ENCODE results near the gene KRT7. TPM values are rescaled to one million over a fixed set of nuclear protein-coding genes. Genes with fewer than 3 reads are reported as not detected.

Gene KRT7
- total and polyA plus RNA-seq, 7 experiments from 2014 or later = 36.1 TPM; not detected in 6

DNA sequence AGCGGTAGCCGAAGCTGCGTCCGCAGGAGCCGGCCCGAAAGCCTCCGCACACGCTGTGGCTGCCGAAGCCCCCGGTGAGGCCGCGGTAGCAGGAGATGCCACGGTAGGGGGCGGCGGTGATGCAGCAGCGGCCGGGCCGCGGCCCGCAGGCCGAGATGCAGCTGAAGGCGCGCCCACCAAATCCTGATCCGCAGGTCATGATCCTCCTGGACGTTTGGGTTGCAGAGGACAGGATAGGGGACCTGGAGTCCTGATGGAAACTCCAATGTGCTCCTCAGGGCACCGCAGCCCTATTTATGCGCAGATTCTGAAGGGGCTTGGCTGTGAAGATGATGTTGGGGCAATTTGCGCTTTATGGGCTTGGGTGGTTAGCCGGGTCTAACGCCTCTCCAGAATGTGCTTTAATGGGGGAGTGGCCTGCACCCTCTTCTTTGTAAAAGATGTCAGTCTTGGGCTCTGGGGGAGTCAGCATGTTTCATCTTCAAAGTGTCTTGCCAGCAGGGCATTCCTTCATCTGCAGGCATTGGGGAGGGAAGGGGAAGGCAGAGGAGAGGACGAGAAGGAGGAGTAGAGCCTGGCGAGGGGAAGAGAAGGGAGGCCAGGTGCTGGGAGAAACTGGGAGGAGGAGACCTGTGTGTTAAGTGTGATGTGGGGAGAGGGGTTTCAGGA is 58.4 kb downstream of the KRT7 start, which contains the start of gene KRT81:
Gene KRT81, minus strand, starts transcription at position 268 of the 669 bp plus-strand sequence. Its CDS starts 69 bp downstream, at position 199.
- no peaks in the 10 kb centered on the region for H3K9me3 ChIP-seq (ENCODE audit: control insufficient read depth in 2 of 3, low read length in 3 of 3)
- H3K4me1 ChIP-seq (ENCODE audit: control insufficient read depth in 2 of 2, insufficient read depth in 2 of 2, low read length in 2 of 2) = no peaks in the 10 kb centered on the region
- H3K27ac ChIP-seq (ENCODE audit: low read depth, low read length) = no peak within 1 kb of the TSS
- POLR2A ChIA-PET = no interaction called here
- no peaks in the 10 kb centered on the region for H3K36me3 ChIP-seq (ENCODE audit: control insufficient read depth in 2 of 3, insufficient read depth in 3 of 3, low read length in 3 of 3)
- DNase-seq = no peak
- H3K27me3 Mint-ChIP-seq = peaks cover 0 to 39% (median 11%) of the 10 kb centered on the region in 5 donors
- peaks cover 0 to 19% (median 4%) of the 10 kb centered on the region in 7 donors for H3K4me1 Mint-ChIP-seq
- CTCF ChIA-PET = no interaction called here
- H3K4me3 Mint-ChIP-seq = no peak within 1 kb of the TSS
- no peaks in the 10 kb centered on the region for H3K36me3 Mint-ChIP-seq
- no peaks in the 10 kb centered on the region for H3K27me3 ChIP-seq (ENCODE audit: control insufficient read depth in 2 of 2, insufficient read depth in 2 of 2, low read length in 2 of 2)
- intact Hi-C loops (cut with micrococcal nuclease) = no loop called here
- no peak within 1 kb of the TSS for H3K4me3 ChIP-seq (ENCODE audit: low read length)
- ATAC-seq = no peak
- no peak within 1 kb of the TSS for H3K27ac Mint-ChIP-seq
- H3K9me3 Mint-ChIP-seq = no peaks in the 10 kb centered on the region

DNA sequence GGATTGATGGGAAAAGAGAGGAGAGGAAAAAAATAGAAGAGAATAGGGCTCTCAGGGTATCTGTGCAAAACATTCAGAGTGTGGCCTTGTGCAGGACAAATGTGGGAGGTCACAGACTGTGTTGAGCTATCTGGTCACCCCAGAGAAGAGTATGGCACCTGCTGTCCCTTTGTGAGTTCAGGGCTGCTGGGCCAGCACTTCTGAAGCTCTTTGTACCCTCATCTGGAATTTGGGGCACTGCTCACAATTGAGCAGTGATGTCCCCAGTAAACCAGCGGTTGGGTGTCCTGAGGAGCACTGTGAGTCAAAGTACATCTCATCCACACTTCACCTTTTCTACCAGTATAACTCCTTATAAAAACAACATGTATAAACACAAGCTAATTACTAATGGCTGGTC is 60.9 kb downstream of the KRT7 start:
- H3K36me3 ChIP-seq (ENCODE audit: control insufficient read depth in 2 of 3, insufficient read depth in 3 of 3, low read length in 3 of 3) = no peaks in the 10 kb centered on the region
- H3K4me1 ChIP-seq (ENCODE audit: control insufficient read depth in 2 of 2, insufficient read depth in 2 of 2, low read length in 2 of 2) = no peaks in the 10 kb centered on the region
- Mint-ChIP-seq H3K4me3 (no peak overlapping the region), H3K9me3 (no peaks in the 10 kb centered on the region), H3K36me3 (no peaks in the 10 kb centered on the region), H3K4me1 (peaks cover 0 to 8% (median 0%) of the 10 kb centered on the region in 7 donors), H3K27me3 (peaks cover 0 to 53% (median 16%) of the 10 kb centered on the region in 5 donors), H3K27ac (no peak overlapping the region)
- no peak for ATAC-seq
- ChIA-PET POLR2A (no interaction called here), CTCF (no interaction called here)
- no peak overlapping the region for H3K4me3 ChIP-seq (ENCODE audit: low read length)
- no peak overlapping the region for H3K27ac ChIP-seq (ENCODE audit: low read depth, low read length)
- intact Hi-C loops (cut with micrococcal nuclease) = no loop called here
- H3K27me3 ChIP-seq (ENCODE audit: control insufficient read depth in 2 of 2, insufficient read depth in 2 of 2, low read length in 2 of 2) = no peaks in the 10 kb centered on the region
- no peak for DNase-seq
- H3K9me3 ChIP-seq (ENCODE audit: control insufficient read depth in 2 of 3, low read length in 3 of 3) = no peaks in the 10 kb centered on the region

GRCh38 chr12:52294803-52295202 is 61.8 kb downstream of the KRT7 start:
- no peak overlapping the region for H3K27ac Mint-ChIP-seq
- H3K9me3 Mint-ChIP-seq = no peaks in the 10 kb centered on the region
- intact Hi-C loops (cut with micrococcal nuclease) = no loop called here
- H3K4me3 Mint-ChIP-seq = no peak overlapping the region
- H3K27me3 ChIP-seq (ENCODE audit: control insufficient read depth in 2 of 2, insufficient read depth in 2 of 2, low read length in 2 of 2) = no peaks in the 10 kb centered on the region
- CTCF ChIA-PET = interaction anchor here (0.7 kb wide), 1 partner anchor 475 kb away, joined by 3 read pairs; no protein-coding TSS in a partner anchor
- DNase-seq (no peak), ATAC-seq (no peak)
- no peak overlapping the region for H3K27ac ChIP-seq (ENCODE audit: low read depth, low read length)
- POLR2A ChIA-PET = no interaction called here
- H3K4me1 Mint-ChIP-seq = peaks cover 0 to 8% (median 0%) of the 10 kb centered on the region in 7 donors
- no peak overlapping the region for H3K4me3 ChIP-seq (ENCODE audit: low read length)
- H3K36me3 Mint-ChIP-seq = no peaks in the 10 kb centered on the region
- H3K27me3 Mint-ChIP-seq = peaks cover 0 to 59% (median 16%) of the 10 kb centered on the region in 5 donors
- H3K4me1 ChIP-seq (ENCODE audit: control insufficient read depth in 2 of 2, insufficient read depth in 2 of 2, low read length in 2 of 2) = no peaks in the 10 kb centered on the region
- H3K9me3 ChIP-seq (ENCODE audit: control insufficient read depth in 2 of 3, low read length in 3 of 3) = no peaks in the 10 kb centered on the region
- no peaks in the 10 kb centered on the region for H3K36me3 ChIP-seq (ENCODE audit: control insufficient read depth in 2 of 3, insufficient read depth in 3 of 3, low read length in 3 of 3)

DNA sequence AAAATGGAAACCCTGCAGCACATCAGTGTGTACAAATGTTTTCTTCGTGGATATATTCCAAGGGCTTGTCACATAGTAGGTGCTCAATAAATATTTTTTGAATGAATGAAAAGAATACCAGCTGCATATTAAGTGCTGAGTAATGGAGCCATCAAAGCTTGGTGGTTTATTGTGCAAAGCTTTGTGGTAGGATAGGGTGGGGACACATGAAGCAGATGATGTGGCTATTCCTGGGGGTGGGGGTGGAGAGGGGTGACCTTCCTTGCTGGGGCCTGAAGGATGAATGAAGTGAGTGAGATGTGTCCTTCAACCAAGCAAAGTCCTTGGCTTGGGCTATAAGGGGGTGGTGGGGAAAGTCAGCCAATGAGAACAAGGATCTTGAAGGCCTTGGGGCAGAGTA is 62.6 kb downstream of the KRT7 start:
- H3K4me1 Mint-ChIP-seq = peaks cover 0 to 8% (median 0%) of the 10 kb centered on the region in 7 donors
- Histone ChIP-seq H3K9me3 (ENCODE audit: control insufficient read depth in 2 of 3, low read length in 3 of 3) (no peaks in the 10 kb centered on the region), H3K27me3 (ENCODE audit: control insufficient read depth in 2 of 2, insufficient read depth in 2 of 2, low read length in 2 of 2) (no peaks in the 10 kb centered on the region), H3K4me1 (ENCODE audit: control insufficient read depth in 2 of 2, insufficient read depth in 2 of 2, low read length in 2 of 2) (no peaks in the 10 kb centered on the region), H3K36me3 (ENCODE audit: control insufficient read depth in 2 of 3, insufficient read depth in 3 of 3, low read length in 3 of 3) (no peaks in the 10 kb centered on the region), H3K4me3 (ENCODE audit: low read length) (no peak overlapping the region), H3K27ac (ENCODE audit: low read depth, low read length) (no peak overlapping the region)
- no peak overlapping the region for H3K27ac Mint-ChIP-seq
- ChIA-PET POLR2A (no interaction called here), CTCF (no interaction called here)
- H3K27me3 Mint-ChIP-seq = peaks cover 0 to 61% (median 16%) of the 10 kb centered on the region in 5 donors
- no peaks in the 10 kb centered on the region for H3K36me3 Mint-ChIP-seq
- H3K4me3 Mint-ChIP-seq = no peak overlapping the region
- H3K9me3 Mint-ChIP-seq = no peaks in the 10 kb centered on the region
- no peak for DNase-seq
- peak; percentile 76 for ATAC-seq
- intact Hi-C loops (cut with micrococcal nuclease) = no loop called here

DNA sequence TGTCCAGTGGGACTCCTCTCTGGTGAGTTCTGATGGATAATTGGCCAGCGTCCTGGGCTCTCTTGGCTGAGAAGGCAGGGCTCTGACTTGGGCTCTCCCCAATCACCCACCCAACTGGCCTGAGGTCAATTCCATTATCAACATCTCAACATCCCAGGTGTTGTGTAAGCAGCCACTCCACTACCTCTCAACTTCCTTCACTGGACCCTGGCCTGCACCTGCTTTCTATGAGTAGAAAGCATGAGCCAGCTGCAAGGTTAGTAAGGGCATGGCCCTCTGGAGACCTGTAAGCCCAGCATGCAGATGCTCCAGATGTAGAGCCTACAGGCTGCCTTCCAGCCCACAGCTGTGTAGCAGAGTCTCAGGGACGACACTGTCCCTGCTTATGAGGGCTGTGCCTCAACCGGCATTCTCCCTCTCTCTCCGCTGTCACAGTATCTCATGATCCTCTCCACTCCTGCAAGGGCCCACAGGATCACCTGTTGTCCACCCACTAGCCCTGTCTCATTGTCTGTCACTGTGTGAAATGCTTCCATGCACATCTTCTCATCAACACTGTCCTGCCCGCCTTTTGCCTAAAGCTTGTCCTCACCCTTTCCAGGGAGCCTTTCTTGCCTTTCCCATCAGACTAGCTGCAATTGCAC is 63.7 kb downstream of the KRT7 start:
- Mint-ChIP-seq H3K27ac (no peak overlapping the region), H3K36me3 (no peaks in the 10 kb centered on the region), H3K4me3 (no peak overlapping the region), H3K4me1 (peaks cover 0 to 10% (median 0%) of the 10 kb centered on the region in 7 donors), H3K27me3 (peaks cover 0 to 56% (median 16%) of the 10 kb centered on the region in 5 donors), H3K9me3 (no peaks in the 10 kb centered on the region)
- CTCF ChIA-PET = no interaction called here
- H3K4me1 ChIP-seq (ENCODE audit: control insufficient read depth in 2 of 2, insufficient read depth in 2 of 2, low read length in 2 of 2) = no peaks in the 10 kb centered on the region
- no peaks in the 10 kb centered on the region for H3K27me3 ChIP-seq (ENCODE audit: control insufficient read depth in 2 of 2, insufficient read depth in 2 of 2, low read length in 2 of 2)
- intact Hi-C loops (cut with micrococcal nuclease) = no loop called here
- H3K9me3 ChIP-seq (ENCODE audit: control insufficient read depth in 2 of 3, low read length in 3 of 3) = no peaks in the 10 kb centered on the region
- POLR2A ChIA-PET = no interaction called here
- H3K36me3 ChIP-seq (ENCODE audit: control insufficient read depth in 2 of 3, insufficient read depth in 3 of 3, low read length in 3 of 3) = no peaks in the 10 kb centered on the region
- DNase-seq = no peak
- H3K4me3 ChIP-seq (ENCODE audit: low read length) = no peak overlapping the region
- ATAC-seq = no peak
- H3K27ac ChIP-seq (ENCODE audit: low read depth, low read length) = no peak overlapping the region

Other genes starting within 250 kb of the KRT7 start
- 100 to 1,000 TPM in 2 of 5 experiments, 10 to 100 TPM in 2, 1 to 10 TPM in 1; 5.6 to 501 (median 33.7) TPM for gene TAMALIN, start 226.3 kb upstream of the KRT7 start, total RNA-seq
- 1 to 10 TPM; 1.1 to 1.3 TPM for gene TAMALIN, start 226.3 kb upstream of the KRT7 start, polyA plus RNA-seq
- 100 to 1,000 TPM in 2 of 5 experiments, 1 to 10 TPM in 1, under 1 TPM in 2; 0.89 to 279 (median 7.1) TPM for gene NR4A1, start 181.8 kb upstream of the KRT7 start, total RNA-seq
- 1 to 10 TPM in 1 of 2 donors, under 1 TPM in 1; 0.28 to 1.1 TPM for gene NR4A1, start 181.8 kb upstream of the KRT7 start, polyA plus RNA-seq
- 10 to 100 TPM; 20.7 to 39.7 (median 34.3) TPM for gene ATG101, start 163.3 kb upstream of the KRT7 start, total RNA-seq
- 10 to 100 TPM; 20.9 to 30.9 TPM for gene ATG101, start 163.3 kb upstream of the KRT7 start, polyA plus RNA-seq
- gene SMIM41, start 153.5 kb upstream of the KRT7 start, total RNA-seq = under 1 TPM in 2 of 5 experiments, not detected in 3; 0.24 to 0.27 TPM
- gene SMIM41, start 153.5 kb upstream of the KRT7 start, polyA plus RNA-seq = not detected
- under 1 TPM in 1 of 5 experiments, not detected in 4; 0.12 TPM for gene KRT80, start 41.2 kb upstream of the KRT7 start, total RNA-seq
- not detected for gene KRT80, start 41.2 kb upstream of the KRT7 start, polyA plus RNA-seq
- gene KRT86, start 41.4 kb downstream of the KRT7 start, total RNA-seq = 1 to 10 TPM in 1 of 5 experiments, under 1 TPM in 1, not detected in 3; 0.13 to 1.5 TPM
- gene KRT86, start 41.4 kb downstream of the KRT7 start, polyA plus RNA-seq = not detected
- under 1 TPM in 2 of 5 experiments, not detected in 3; 0.15 to 0.21 TPM for gene KRT81, start 58.3 kb downstream of the KRT7 start, total RNA-seq
- not detected for gene KRT81, start 58.3 kb downstream of the KRT7 start, polyA plus RNA-seq
- gene KRT83, start 88.2 kb downstream of the KRT7 start, total RNA-seq = not detected
- gene KRT83, start 88.2 kb downstream of the KRT7 start, polyA plus RNA-seq = not detected
- gene KRT85, start 134.2 kb downstream of the KRT7 start, total RNA-seq = not detected
- not detected for gene KRT85, start 134.2 kb downstream of the KRT7 start, polyA plus RNA-seq
- gene KRT84, start 152.4 kb downstream of the KRT7 start, total RNA-seq = not detected
- not detected for gene KRT84, start 152.4 kb downstream of the KRT7 start, polyA plus RNA-seq
- gene KRT82, start 173.1 kb downstream of the KRT7 start, total RNA-seq = not detected
- not detected for gene KRT82, start 173.1 kb downstream of the KRT7 start, polyA plus RNA-seq
- not detected for gene KRT75, start 201.1 kb downstream of the KRT7 start, total RNA-seq
- gene KRT75, start 201.1 kb downstream of the KRT7 start, polyA plus RNA-seq = not detected
- gene KRT6B, start 218.9 kb downstream of the KRT7 start, total RNA-seq = not detected
- not detected for gene KRT6B, start 218.9 kb downstream of the KRT7 start, polyA plus RNA-seq
- gene KRT6C, start 240.6 kb downstream of the KRT7 start, total RNA-seq = not detected
- not detected for gene KRT6C, start 240.6 kb downstream of the KRT7 start, polyA plus RNA-seq

All from naive thymus-derived CD4-positive, alpha-beta T cell (primary cell).